GM12874 (cell line): ENCODE data around the gene NUFIP1.

Source experiments
- CTCF ChIP-seq: IDR thresholded peaks from 2 replicates; pipeline ENCODE4 v1.5.1; 2011; ENCODE audit warnings: low read depth, mild to moderate bottlenecking, control low read depth, low read length, moderate library complexity; ENCODE audit not compliant: insufficient read depth

NUFIP1 gene

GRCh38 chr13:44904967-44905366, 84.3 kb downstream of the NUFIP1 start:
- no peak for TF ChIP-seq CTCF

GRCh38 chr13:44903574-44903985, 85.7 kb downstream of the NUFIP1 start:
- TF ChIP-seq CTCF, result no peak

- no peak for TF ChIP-seq CTCF
These were observed 86.5 kb downstream of the NUFIP1 start for GRCh38 chr13:44902738-44903137.

- TF ChIP-seq CTCF, result no peak
These were observed 89.3 kb downstream of the NUFIP1 start for GRCh38 chr13:44899967-44900366.

- TF ChIP-seq CTCF, result no peak
These were observed 93.3 kb downstream of the NUFIP1 start for GRCh38 chr13:44895953-44896335.

GRCh38 chr13:44895264-44895952, 93.9 kb downstream of the NUFIP1 start:
- TF ChIP-seq CTCF, result no peak

- TF ChIP-seq CTCF, result no peak
These were observed 95.1 kb downstream of the NUFIP1 start for GRCh38 chr13:44894001-44894770.
